Activated naive CD4-positive, alpha-beta T cell treated with anti-CD3 and anti-CD28 coated beads, Interleukin-2, amount 50 U/mL, for 16 hours (primary cell): Measurements from ENCODE around the gene BCL2.

ENCODE experiments used
- DNase-seq: peaks from one replicate; pipeline ENCODE4 v3.0.0-alpha.2; 2020

The BCL2 gene

GRCh38 chr18:63154350-63155152 lies 165.0 kb downstream of the BCL2 start:
- no peak for DNase-seq

- DNase-seq: peak; percentile 37
Measured at GRCh38 chr18:63152791-63153190, 166.8 kb downstream of the BCL2 start.

- DNase-seq: no peak
Measured at GRCh38 chr18:63152096-63152495, 167.5 kb downstream of the BCL2 start.

GRCh38 chr18:63151539-63151938 lies 168.0 kb downstream of the BCL2 start:
- DNase-seq: no peak

GRCh38 chr18:63150942-63151421 lies 168.6 kb downstream of the BCL2 start:
- no peak for DNase-seq

- no peak for DNase-seq
Measured at GRCh38 chr18:63150326-63150725, 169.2 kb downstream of the BCL2 start.

GRCh38 chr18:63149302-63149587 lies 170.3 kb downstream of the BCL2 start:
- DNase-seq: no peak

- DNase-seq: no peak
Measured at GRCh38 chr18:63148449-63149301, 170.9 kb downstream of the BCL2 start.

GRCh38 chr18:63147973-63148372 lies 171.6 kb downstream of the BCL2 start:
- no peak for DNase-seq

GRCh38 chr18:63146828-63147409 lies 172.7 kb downstream of the BCL2 start:
- no peak for DNase-seq

- no peak for DNase-seq
Measured at GRCh38 chr18:63145851-63146555, 173.6 kb downstream of the BCL2 start.

GRCh38 chr18:63145166-63145850 lies 174.3 kb downstream of the BCL2 start:
- DNase-seq: no peak

GRCh38 chr18:63144748-63145147 lies 174.8 kb downstream of the BCL2 start:
- no peak for DNase-seq

GRCh38 chr18:63143330-63143771 lies 176.2 kb downstream of the BCL2 start:
- no peak for DNase-seq

- DNase-seq: no peak
Measured at GRCh38 chr18:63142594-63143225, 176.9 kb downstream of the BCL2 start.

GRCh38 chr18:63141778-63142176 lies 177.8 kb downstream of the BCL2 start:
- no peak for DNase-seq

GRCh38 chr18:63140997-63141777 lies 178.4 kb downstream of the BCL2 start:
- DNase-seq: no peak

- DNase-seq: no peak
Measured at GRCh38 chr18:63140038-63140450, 179.5 kb downstream of the BCL2 start.

- DNase-seq: no peak
Measured at GRCh38 chr18:63138436-63139340, 180.9 kb downstream of the BCL2 start.

- peak; percentile 30 for DNase-seq
Measured at GRCh38 chr18:63137999-63138435, 181.6 kb downstream of the BCL2 start.
